GM12874 (cell line): ENCODE data around the gene FAM98A.

Experiments used
- CTCF ChIP-seq: IDR thresholded peaks from 2 replicates; pipeline ENCODE4 v1.5.1; 2011; ENCODE audit warnings: low read depth, mild to moderate bottlenecking, control low read depth, low read length, moderate library complexity; ENCODE audit not compliant: insufficient read depth

Gene FAM98A

GRCh38 chr2:33555681-33556080 is 43.4 kb downstream of the FAM98A start:
- TF ChIP-seq CTCF, result no peak

GRCh38 chr2:33552758-33553461 is 46.2 kb downstream of the FAM98A start:
- no peak for TF ChIP-seq CTCF

GRCh38 chr2:33550206-33550605 is 48.9 kb downstream of the FAM98A start:
- no peak for TF ChIP-seq CTCF

- TF ChIP-seq CTCF, result no peak
These were observed 57.9 kb downstream of the FAM98A start for GRCh38 chr2:33541243-33541642.

- TF ChIP-seq CTCF, result no peak
These were observed 63.7 kb downstream of the FAM98A start for GRCh38 chr2:33535421-33535820.
